Endothelial cell of umbilical vein (primary cell): ENCODE measurements around the gene FAM83D. TPM values are rescaled to one million over a fixed set of nuclear protein-coding genes. Genes with fewer than 3 reads are reported as not detected.

Experiments used
- BruUV-seq: library from RNA; stranded (reverse); fragments of 400-500 nt; replicated peaks from 2 replicates; lab custom pipeline; 2021; lab: Mats Ljungman, UMichigan
- CTCF ChIA-PET: fragments of 300-600, 350-600 bp; sonication (Branson Sonifier 250); formaldehyde crosslinking; loops from one replicate; lab custom pipeline; 2021; ENCODE audit warnings: antibody characterized with exemption, inconsistent platforms; lab: Charles Lee
- POLR2A ChIA-PET: fragments of 300-600, 350-600 bp; sonication (Branson Sonifier 250); formaldehyde crosslinking; loops from one replicate; lab custom pipeline; 2021; ENCODE audit warnings: antibody characterized with exemption, inconsistent platforms; lab: Charles Lee
- DNase-seq: peaks from one replicate; pipeline ENCODE4 v3.0.0-alpha.2; 2011; ENCODE audit warnings: low read depth, low spot score
- FAIRE-seq: peaks from 2 replicates; lab custom pipeline; 2011; peaks lifted over from hg19 to GRCh38; lab: Jason Lieb, UNC
- H2AFZ ChIP-seq: 2 replicates; pipeline ENCODE4 v1.6.0; 2012; ENCODE audit warnings: low read depth, low read length, control low read depth, inconsistent platforms
- H3K27ac ChIP-seq: 2 replicates; pipeline ENCODE4 v1.5.1; 2011; ENCODE audit warnings: low read depth, mild to moderate bottlenecking, control low read depth, low read length, moderate library complexity; ENCODE audit not compliant: insufficient read depth
- H3K27me3 ChIP-seq, 2 experiments: 2 replicates each; pipeline versions ENCODE4 v1.6.0 to v1.6.1; 2011; ENCODE audit warnings: low read length in 2 of 2, mixed read lengths in 1 of 2; ENCODE audit not compliant: control insufficient read depth in 2 of 2, insufficient read depth in 2 of 2
- H3K36me3 ChIP-seq, 2 experiments: 2 replicates in 1 of 2; 3 replicates in 1 of 2; pipeline ENCODE4 v1.5.1; 2011; ENCODE audit warnings: low read length in 2 of 2, mild to moderate bottlenecking in 1 of 2, moderate library complexity in 1 of 2; ENCODE audit not compliant: control insufficient read depth in 2 of 2, insufficient read depth in 2 of 2; ENCODE audit errors: extremely low read depth in 1 of 2
- H3K4me1 ChIP-seq: 3 replicates; pipeline ENCODE4 v1.5.1; 2011; ENCODE audit warnings: mild to moderate bottlenecking, low read length; ENCODE audit not compliant: control insufficient read depth, insufficient read depth; ENCODE audit errors: extremely low read depth
- H3K4me2 ChIP-seq: 2 replicates; pipeline ENCODE4 v1.6.1; 2011; ENCODE audit warnings: low read length, control low read depth, mixed read lengths; ENCODE audit not compliant: insufficient read depth
- H3K4me3 ChIP-seq, 3 experiments: fragments of 200-600 bp in 1 of 3; sonication (generic), shearing (Covaris generic) in 1 of 3; replicated peaks in 1 of 3; 2 replicates each; pipeline ENCODE4 v1.5.1; 2011 to 2016; ENCODE audit warnings: control low read depth in 3 of 3, low read length in 3 of 3, mild to moderate bottlenecking in 2 of 3, inconsistent platforms in 1 of 3, low read depth in 1 of 3, moderate library complexity in 1 of 3; ENCODE audit not compliant: insufficient read depth in 1 of 3
- H3K79me2 ChIP-seq: 2 replicates; pipeline ENCODE4 v1.6.0; 2012; ENCODE audit warnings: low read length, inconsistent platforms; ENCODE audit not compliant: control insufficient read depth, insufficient read depth
- H3K9ac ChIP-seq: replicated peaks from 2 replicates; pipeline ENCODE3; 2011; ENCODE audit warnings: low read length, control low read depth; ENCODE audit not compliant: insufficient read depth; ENCODE audit errors: extremely low read depth
- H3K9me1 ChIP-seq: replicated peaks from 3 replicates; pipeline ENCODE4 v1.6.0; 2011; ENCODE audit warnings: mild to moderate bottlenecking, low read length; ENCODE audit not compliant: control insufficient read depth, insufficient read depth; ENCODE audit errors: extremely low read depth
- H3K9me3 ChIP-seq: replicated peaks from 2 replicates; pipeline ENCODE4 v1.5.1; 2012; ENCODE audit warnings: low read length, inconsistent platforms; ENCODE audit not compliant: control insufficient read depth, insufficient read depth
- H4K20me1 ChIP-seq: replicated peaks from 2 replicates; pipeline ENCODE3; 2011; ENCODE audit warnings: mild to moderate bottlenecking, low read length; ENCODE audit not compliant: control insufficient read depth, insufficient read depth; ENCODE audit errors: extremely low read depth
- EZH2 ChIP-seq: IDR thresholded peaks from 2 replicates; pipeline ENCODE4 v1.6.1; 2012; ENCODE audit warnings: borderline replicate concordance, low read depth, mild to moderate bottlenecking, moderate library complexity, low read length, inconsistent platforms; ENCODE audit not compliant: severe bottlenecking
- FOS ChIP-seq: IDR thresholded peaks from 2 replicates; pipeline ENCODE4 v1.6.1; 2011; ENCODE audit warnings: mild to moderate bottlenecking, low read length, moderate library complexity, borderline replicate concordance; ENCODE audit not compliant: insufficient read depth
- GATA2 ChIP-seq: IDR thresholded peaks from 2 replicates; pipeline ENCODE4 v1.7.0; 2011; ENCODE audit warnings: low read depth, mild to moderate bottlenecking, moderate library complexity, mixed read lengths, low read length; ENCODE audit not compliant: insufficient read length, insufficient read depth
- JUN ChIP-seq: IDR thresholded peaks from 2 replicates; pipeline ENCODE4 v1.6.1; 2011; ENCODE audit warnings: borderline replicate concordance, low read depth; ENCODE audit not compliant: insufficient read length, insufficient read depth
- MYC ChIP-seq: IDR thresholded peaks from one replicate; pipeline ENCODE4 v1.6.1; 2011; ENCODE audit warnings: mild to moderate bottlenecking, low read depth, low read length
- POLR2A ChIP-seq: IDR thresholded peaks from 2 replicates; pipeline ENCODE4 v1.6.1; 2012; ENCODE audit warnings: low read depth, mild to moderate bottlenecking, control low read depth, low read length
- POLR2AphosphoS5 ChIP-seq: IDR thresholded peaks from 2 replicates; pipeline ENCODE4 v1.6.1; 2012; ENCODE audit warnings: low read depth, mild to moderate bottlenecking, control low read depth, low read length, moderate library complexity; ENCODE audit not compliant: insufficient read depth
- dilution Hi-C: fragments of 300-500 bp; cut with MboI; formaldehyde crosslinking; loops from one replicate; pipeline ENCODE4 v1.15.0; 2019; ENCODE audit warnings: low sequenced_read_pairs; ENCODE audit not compliant: extremely low pct_ligation_motif_present
- intact Hi-C: fragments of 100-400 bp; cut with micrococcal nuclease; formaldehyde crosslinking; loops from one replicate; pipeline ENCODE4 v1.10.0; 2022
- polyA plus RNA-seq, 4 experiments: library from polyadenylated mRNA; depleted of rRNA in 3 of 4; stranded (reverse) in 3 of 4; unstranded in 1 of 4; fragments of >200 nt; gene quantifications; 2 replicates each; pipeline versions ENCODE4 v1.2.1 to v1.2.3, GENCODE V29; 2011 to 2012; ENCODE audit warnings: missing spikeins in 1 of 4
- total RNA-seq: library from RNA; stranded (reverse); gene quantifications from 2 replicates; pipeline ENCODE4 v1.2.3, GENCODE V29; 2021
- TF ChIP-seq, protein P1 (sequence below), 2 donors: IDR thresholded peaks; 1 replicate in 1 of 2; 2 replicates in 1 of 2; pipeline ENCODE4 v1.5.1; 2011; ENCODE audit warnings: low read length in 2 of 2, mild to moderate bottlenecking in 2 of 2, moderate library complexity in 2 of 2, control low read depth in 1 of 2, inconsistent platforms in 1 of 2, low read depth in 1 of 2; ENCODE audit not compliant: insufficient read depth in 1 of 2; ENCODE audit errors: extremely low read depth in 1 of 2
- TF ChIP-seq, protein P2 (sequence below): IDR thresholded peaks from 2 replicates; pipeline ENCODE4 v1.6.1; 2011; ENCODE audit not compliant: insufficient read depth, insufficient read length

FAM83D gene
- total and polyA plus RNA-seq, 2 donors (not counting 3 experiments of a cell fraction or from before 2014, with no cell fraction given) = 41.0 to 46.0 TPM

GRCh38 chr20:38970302-38970701 is 44.1 kb downstream of the FAM83D start:
- BruUV-seq = no TSS peak
- no peak overlapping the region for H3K4me2 ChIP-seq
- FAIRE-seq (no peak), DNase-seq (no peak)
- peaks cover 6% of the 10 kb centered on the region for H3K4me1 ChIP-seq
- H4K20me1 ChIP-seq = no peaks in the 10 kb centered on the region
- H3K9me3 ChIP-seq = no peaks in the 10 kb centered on the region
- ChIA-PET CTCF (no interaction called here), POLR2A (no interaction called here)
- no peak overlapping the region for H2AFZ ChIP-seq
- TF ChIP-seq, protein P1, sequence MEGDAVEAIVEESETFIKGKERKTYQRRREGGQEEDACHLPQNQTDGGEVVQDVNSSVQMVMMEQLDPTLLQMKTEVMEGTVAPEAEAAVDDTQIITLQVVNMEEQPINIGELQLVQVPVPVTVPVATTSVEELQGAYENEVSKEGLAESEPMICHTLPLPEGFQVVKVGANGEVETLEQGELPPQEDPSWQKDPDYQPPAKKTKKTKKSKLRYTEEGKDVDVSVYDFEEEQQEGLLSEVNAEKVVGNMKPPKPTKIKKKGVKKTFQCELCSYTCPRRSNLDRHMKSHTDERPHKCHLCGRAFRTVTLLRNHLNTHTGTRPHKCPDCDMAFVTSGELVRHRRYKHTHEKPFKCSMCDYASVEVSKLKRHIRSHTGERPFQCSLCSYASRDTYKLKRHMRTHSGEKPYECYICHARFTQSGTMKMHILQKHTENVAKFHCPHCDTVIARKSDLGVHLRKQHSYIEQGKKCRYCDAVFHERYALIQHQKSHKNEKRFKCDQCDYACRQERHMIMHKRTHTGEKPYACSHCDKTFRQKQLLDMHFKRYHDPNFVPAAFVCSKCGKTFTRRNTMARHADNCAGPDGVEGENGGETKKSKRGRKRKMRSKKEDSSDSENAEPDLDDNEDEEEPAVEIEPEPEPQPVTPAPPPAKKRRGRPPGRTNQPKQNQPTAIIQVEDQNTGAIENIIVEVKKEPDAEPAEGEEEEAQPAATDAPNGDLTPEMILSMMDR (IDR thresholded peaks at IDR 0.05; ENCODE audit: extremely low read depth in 1 of 2, insufficient read depth in 1 of 2, low read depth in 1 of 2, low read length in 2 of 2) = no peak
- no peak for TF ChIP-seq MYC
- no peak for TF ChIP-seq JUN
- no peak for TF ChIP-seq POLR2A
- TF ChIP-seq POLR2AphosphoS5 = no peak
- TF ChIP-seq EZH2 = no peak
- TF ChIP-seq FOS = no peak
- no peak for TF ChIP-seq GATA2
- TF ChIP-seq, protein P2, sequence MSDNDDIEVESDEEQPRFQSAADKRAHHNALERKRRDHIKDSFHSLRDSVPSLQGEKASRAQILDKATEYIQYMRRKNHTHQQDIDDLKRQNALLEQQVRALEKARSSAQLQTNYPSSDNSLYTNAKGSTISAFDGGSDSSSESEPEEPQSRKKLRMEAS = no peak
- dilution Hi-C loops (no loop called here), intact Hi-C loops (no loop called here)
- H3K9me1 ChIP-seq = no peaks in the 10 kb centered on the region
- no peak overlapping the region for H3K4me3 ChIP-seq
- H3K27me3 ChIP-seq = no peaks in the 10 kb centered on the region
- peaks cover 0 to 4% of the 10 kb centered on the region in 2 experiments for H3K36me3 ChIP-seq
- H3K79me2 ChIP-seq = peaks cover 16% of the 10 kb centered on the region
- H3K9ac ChIP-seq = no peak overlapping the region
- H3K27ac ChIP-seq = no peak overlapping the region
